Measurements from ENCODE around the gene KAT7.
"Not testable (repeated sequence)": the region's sequence is repeated elsewhere in the genome, so short reads cannot be mapped to it uniquely, and the experiment has no call there.

Gene KAT7

GRCh38 chr17:49809056-49809455 is 20.6 kb downstream of the KAT7 start:
- DNase-seq (ENCODE audit: low spot score) = no peak

GRCh38 chr17:49814781-49815529 is 26.5 kb downstream of the KAT7 start:
- no peak for DNase-seq (ENCODE audit: low spot score)

GRCh38 chr17:49815761-49816281 is 27.3 kb downstream of the KAT7 start:
- DNase-seq (ENCODE audit: low spot score) = no peak

GRCh38 chr17:49817993-49818392 is 29.5 kb downstream of the KAT7 start:
- peak; percentile 63 for DNase-seq (ENCODE audit: low spot score)

- DNase-seq (ENCODE audit: low spot score) = peak; percentile 23
These were observed 30.7 kb downstream of the KAT7 start for GRCh38 chr17:49819138-49819537.

- DNase-seq (ENCODE audit: low spot score) = no peak
These were observed 31.2 kb downstream of the KAT7 start for GRCh38 chr17:49819651-49820050.

GRCh38 chr17:49820773-49821172 is 32.3 kb downstream of the KAT7 start:
- DNase-seq (ENCODE audit: low spot score) = no peak

GRCh38 chr17:49821466-49821865 is 33.0 kb downstream of the KAT7 start:
- no peak for DNase-seq (ENCODE audit: low spot score)

- DNase-seq (ENCODE audit: low spot score) = no peak
These were observed 33.4 kb downstream of the KAT7 start for GRCh38 chr17:49821916-49822315.

GRCh38 chr17:49822829-49823228 is 34.3 kb downstream of the KAT7 start:
- no peak for DNase-seq (ENCODE audit: low spot score)

GRCh38 chr17:49823614-49824013 is 35.1 kb downstream of the KAT7 start:
- DNase-seq (ENCODE audit: low spot score) = no peak

- no peak for DNase-seq (ENCODE audit: low spot score)
These were observed 37.2 kb downstream of the KAT7 start for GRCh38 chr17:49825645-49826044.

- DNase-seq (ENCODE audit: low spot score) = not testable (repeated sequence)
These were observed 39.8 kb downstream of the KAT7 start for GRCh38 chr17:49828325-49828724.

- no peak for DNase-seq (ENCODE audit: low spot score)
These were observed 40.5 kb downstream of the KAT7 start for GRCh38 chr17:49829026-49829425.

GRCh38 chr17:49830605-49831004 is 42.1 kb downstream of the KAT7 start:
- DNase-seq (ENCODE audit: low spot score) = no peak

- no peak for DNase-seq (ENCODE audit: low spot score)
These were observed 44.5 kb downstream of the KAT7 start for GRCh38 chr17:49832840-49833599.

GRCh38 chr17:49834118-49834743 is 45.8 kb downstream of the KAT7 start:
- no peak for DNase-seq (ENCODE audit: low spot score)

GRCh38 chr17:49835472-49835871 is 47.0 kb downstream of the KAT7 start:
- no peak for DNase-seq (ENCODE audit: low spot score)

GRCh38 chr17:49836111-49837030 is 47.9 kb downstream of the KAT7 start:
- no peak for DNase-seq (ENCODE audit: low spot score)

- no peak for DNase-seq (ENCODE audit: low spot score)
These were observed 51.0 kb downstream of the KAT7 start for GRCh38 chr17:49839455-49839854.

- no peak for DNase-seq (ENCODE audit: low spot score)
These were observed 53.1 kb downstream of the KAT7 start for GRCh38 chr17:49841548-49841947.

- no peak for DNase-seq (ENCODE audit: low spot score)
These were observed 53.9 kb downstream of the KAT7 start for GRCh38 chr17:49842371-49842770.
